Dedifferentiated amniotic fluid mesenchymal stem cell (primary cell): Measurements from ENCODE around the gene KCNH6.

ENCODE experiments used
- DNase-seq: peaks from one replicate; pipeline ENCODE4 v3.0.0-alpha.2; 2016; ENCODE audit errors: extremely low spot score

KCNH6 gene

GRCh38 chr17:63512896-63513644 is 10.1 kb upstream of the KCNH6 start:
- no peak for DNase-seq

GRCh38 chr17:63514477-63514876 is 8.7 kb upstream of the KCNH6 start:
- DNase-seq: no peak

- no peak for DNase-seq
Observed at GRCh38 chr17:63514974-63515373, 8.2 kb upstream of the KCNH6 start.

GRCh38 chr17:63515426-63515825 is 7.7 kb upstream of the KCNH6 start:
- no peak for DNase-seq

GRCh38 chr17:63516910-63517824 is 6.0 kb upstream of the KCNH6 start:
- no peak for DNase-seq

GRCh38 chr17:63517825-63518534 is 5.2 kb upstream of the KCNH6 start:
- no peak for DNase-seq

GRCh38 chr17:63519116-63519881 is 3.9 kb upstream of the KCNH6 start:
- DNase-seq: no peak

- DNase-seq: no peak
Observed at GRCh38 chr17:63519972-63520882, 2.9 kb upstream of the KCNH6 start.

- DNase-seq: no peak
Observed at GRCh38 chr17:63524051-63524450, 893 bp downstream of the KCNH6 start.

GRCh38 chr17:63525190-63525946 is 2.2 kb downstream of the KCNH6 start:
- DNase-seq: no peak

GRCh38 chr17:63526861-63527260 is 3.7 kb downstream of the KCNH6 start:
- DNase-seq: no peak

- DNase-seq: no peak
Observed at GRCh38 chr17:63528183-63528582, 5.0 kb downstream of the KCNH6 start.

- DNase-seq: no peak
Observed at GRCh38 chr17:63529711-63530556, 6.8 kb downstream of the KCNH6 start.

GRCh38 chr17:63530557-63531021 is 7.4 kb downstream of the KCNH6 start:
- DNase-seq: no peak

- no peak for DNase-seq
Observed at GRCh38 chr17:63531022-63531965, 8.1 kb downstream of the KCNH6 start.

- no peak for DNase-seq
Observed at GRCh38 chr17:63533433-63534077, 10.4 kb downstream of the KCNH6 start.

- no peak for DNase-seq
Observed at GRCh38 chr17:63534078-63534570, 11.0 kb downstream of the KCNH6 start.
